HG03139 (cell line): Measurements from ENCODE around the gene PRM1.

Source experiments
- ATAC-seq: cut with Tn5 transposase; IDR thresholded peaks from one replicate; pipeline ENCODE4 v1.9.1; 2021; ENCODE audit not compliant: unreplicated experiment

PRM1 gene

DNA sequence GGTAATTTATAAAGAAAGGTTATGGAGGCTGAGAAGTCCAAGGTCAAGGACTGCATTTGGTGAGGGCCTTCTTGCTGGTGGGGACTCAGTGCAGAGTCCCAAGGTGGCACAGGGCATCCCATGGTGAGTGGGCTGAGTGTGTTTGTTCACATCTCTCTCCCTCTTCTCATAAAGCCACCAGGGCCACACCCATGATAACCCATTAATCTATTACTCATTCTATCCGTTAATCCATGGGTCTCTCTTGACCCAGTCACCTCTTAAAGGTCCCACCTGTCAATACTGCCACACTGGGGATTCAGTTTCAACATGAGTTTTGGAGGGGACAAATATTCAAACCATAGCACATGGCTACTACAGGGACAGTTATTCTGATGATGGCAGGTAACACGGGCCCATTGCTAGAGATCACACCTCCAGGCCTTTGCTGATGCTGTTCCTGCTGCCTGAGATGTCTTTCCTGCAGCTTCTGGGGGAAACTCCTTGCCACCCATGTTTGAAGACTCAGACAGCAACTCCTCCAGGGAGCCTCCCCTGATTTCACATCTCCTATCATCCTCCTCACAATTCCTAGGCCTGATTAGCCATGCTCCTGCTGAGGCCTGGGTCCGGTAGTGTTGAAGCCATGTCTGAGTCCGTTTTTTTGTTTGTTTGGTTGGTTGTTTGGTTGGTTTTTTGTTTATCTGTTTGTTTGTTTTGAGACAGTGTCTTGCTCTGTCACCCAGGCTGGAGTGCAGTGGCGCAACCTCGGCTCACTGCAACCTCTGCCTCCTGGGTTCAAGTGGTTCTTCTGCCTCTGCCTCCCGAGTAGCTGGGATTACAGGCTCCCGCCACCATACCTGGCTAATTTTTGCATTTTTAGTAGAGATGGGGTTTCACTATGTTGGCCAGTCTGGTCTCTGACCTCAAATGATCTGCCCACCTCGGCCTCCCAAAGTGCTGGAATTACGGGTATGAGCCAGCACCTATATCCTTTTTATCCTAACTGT, 41.2 kb downstream of the PRM1 start:
- ATAC-seq = no peak

DNA sequence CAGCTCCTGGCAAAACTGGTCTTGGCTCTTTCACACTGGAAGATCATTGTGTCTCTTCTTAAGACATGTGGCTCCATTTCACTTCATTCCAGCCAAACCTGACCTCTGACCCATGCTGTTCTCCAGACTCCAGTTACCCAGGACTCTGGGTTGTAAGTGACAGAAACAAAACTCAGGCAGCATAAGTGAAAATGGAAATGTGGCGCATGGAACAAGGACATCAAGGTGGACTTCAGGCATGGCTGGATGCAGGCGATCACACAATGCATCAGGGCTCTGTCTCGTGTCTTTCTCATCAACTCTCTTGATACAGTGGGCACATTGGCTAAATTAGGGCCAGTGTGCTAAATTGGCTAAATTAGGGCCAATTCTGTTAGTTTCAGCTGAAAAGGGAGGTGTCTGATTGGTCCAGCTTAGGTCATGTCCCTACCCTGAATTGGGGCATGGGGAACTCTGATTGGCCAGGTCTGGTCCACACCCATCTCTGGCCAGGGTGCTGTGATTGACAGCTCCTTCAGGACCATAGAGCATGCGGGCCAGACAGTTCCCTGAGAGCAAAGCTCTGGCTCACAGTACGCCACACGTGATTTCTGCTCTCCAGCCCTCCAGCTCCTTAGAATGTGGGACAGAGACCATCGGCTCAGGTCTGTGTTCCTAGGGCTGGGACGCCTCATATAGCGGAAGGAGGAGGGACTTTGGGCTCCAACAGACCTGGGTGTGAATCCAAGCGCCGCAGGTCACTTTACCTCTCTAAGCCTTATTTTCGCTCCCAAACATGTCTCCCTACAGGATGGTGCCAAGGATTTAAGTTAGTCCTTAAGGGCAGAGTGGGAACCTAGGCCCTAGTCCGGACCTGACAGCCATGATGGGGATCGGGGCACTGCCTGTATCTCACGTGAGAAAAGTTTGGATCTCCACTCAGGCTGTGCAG, 42.6 kb downstream of the PRM1 start:
- ATAC-seq = no peak

DNA sequence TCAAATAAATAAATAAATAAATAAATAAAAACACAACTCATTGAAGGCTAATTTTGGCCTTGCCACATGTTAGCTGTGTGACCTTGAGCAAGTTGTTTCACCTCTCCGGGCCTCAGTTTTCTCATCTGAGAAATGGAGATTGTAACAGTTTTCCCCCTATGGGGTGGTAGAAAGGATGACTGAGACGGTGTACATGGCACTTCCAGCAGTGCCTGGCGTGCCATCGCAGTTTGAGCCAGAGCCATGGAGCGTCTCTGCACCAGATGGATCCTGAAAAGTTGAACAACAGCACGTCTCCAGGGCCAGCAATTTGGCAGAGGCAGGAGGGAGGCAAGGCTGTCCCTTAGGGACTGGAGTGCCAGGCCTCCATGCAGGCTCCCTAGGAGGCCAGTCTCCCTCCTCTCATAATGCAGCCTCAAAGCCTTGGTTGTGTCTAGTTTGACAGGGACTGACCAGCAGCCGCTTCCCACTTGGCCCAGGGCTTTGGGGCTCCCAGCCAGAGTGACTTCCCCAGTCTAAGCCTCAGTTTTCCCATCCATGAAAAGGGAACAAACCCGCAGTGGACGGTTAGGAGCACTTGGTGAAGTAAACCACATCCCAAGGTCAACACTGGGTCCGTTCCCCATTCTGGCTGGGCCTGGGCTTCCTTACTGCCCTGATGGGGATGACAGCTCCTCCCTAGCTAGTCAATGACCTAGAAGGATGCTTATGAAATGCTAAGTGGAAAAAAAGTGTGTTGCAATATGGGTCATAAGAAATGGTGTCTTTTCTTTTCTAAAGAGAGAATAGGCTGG, 44.5 kb downstream of the PRM1 start:
- no peak for ATAC-seq

DNA sequence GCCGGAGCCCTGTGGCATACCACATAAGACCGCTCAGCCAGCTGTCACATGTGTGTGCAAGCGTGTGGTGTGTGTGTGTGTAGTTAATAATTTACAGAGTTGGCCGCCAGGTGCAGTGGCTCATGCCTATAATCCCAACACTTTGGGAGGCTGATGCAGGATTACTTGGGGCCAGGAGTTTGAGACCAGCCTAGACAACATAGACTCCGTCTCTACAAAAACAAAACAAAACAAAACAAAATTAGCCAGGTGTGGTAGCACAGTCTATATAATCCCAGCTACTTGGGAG, 45.5 kb downstream of the PRM1 start:
- no peak for ATAC-seq

DNA sequence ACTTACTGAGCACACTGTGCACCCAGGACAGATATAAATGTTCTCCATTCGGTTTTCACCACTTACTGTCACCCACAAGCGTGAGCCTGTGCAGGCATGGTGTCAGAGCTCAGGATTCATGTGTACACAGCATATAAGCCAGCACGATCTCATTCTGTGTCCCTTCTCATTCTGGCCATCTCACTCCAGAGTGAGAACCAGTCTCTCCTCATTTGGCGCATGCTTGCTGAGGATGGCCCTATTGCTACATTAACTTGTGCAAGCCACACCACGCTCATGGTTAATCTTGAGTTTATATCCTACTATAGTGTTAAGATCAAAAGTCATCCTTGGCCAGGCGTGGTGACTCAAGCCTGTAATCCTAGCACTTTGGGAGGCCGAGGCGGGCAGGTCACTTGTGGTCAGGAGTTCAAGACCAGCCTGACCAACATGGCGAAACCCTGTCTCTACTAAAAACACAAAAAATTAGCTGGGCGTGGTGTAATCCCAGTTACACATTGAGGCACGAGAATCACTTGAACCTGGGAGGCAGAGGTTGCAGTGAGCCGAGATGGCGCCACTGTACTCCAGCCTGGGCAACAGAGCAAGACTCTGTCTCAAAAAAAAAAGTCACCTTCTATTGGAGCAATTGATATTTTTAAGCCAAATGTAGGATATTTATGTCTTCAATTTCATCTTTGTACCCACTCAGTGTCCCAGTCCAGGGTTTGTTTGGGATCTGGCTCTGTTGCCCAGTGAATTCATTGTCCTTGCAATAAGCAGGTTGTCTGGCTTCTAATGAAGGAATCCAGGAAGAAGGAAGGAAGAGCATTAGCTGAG, 46.0 kb downstream of the PRM1 start:
- ATAC-seq = no peak

DNA sequence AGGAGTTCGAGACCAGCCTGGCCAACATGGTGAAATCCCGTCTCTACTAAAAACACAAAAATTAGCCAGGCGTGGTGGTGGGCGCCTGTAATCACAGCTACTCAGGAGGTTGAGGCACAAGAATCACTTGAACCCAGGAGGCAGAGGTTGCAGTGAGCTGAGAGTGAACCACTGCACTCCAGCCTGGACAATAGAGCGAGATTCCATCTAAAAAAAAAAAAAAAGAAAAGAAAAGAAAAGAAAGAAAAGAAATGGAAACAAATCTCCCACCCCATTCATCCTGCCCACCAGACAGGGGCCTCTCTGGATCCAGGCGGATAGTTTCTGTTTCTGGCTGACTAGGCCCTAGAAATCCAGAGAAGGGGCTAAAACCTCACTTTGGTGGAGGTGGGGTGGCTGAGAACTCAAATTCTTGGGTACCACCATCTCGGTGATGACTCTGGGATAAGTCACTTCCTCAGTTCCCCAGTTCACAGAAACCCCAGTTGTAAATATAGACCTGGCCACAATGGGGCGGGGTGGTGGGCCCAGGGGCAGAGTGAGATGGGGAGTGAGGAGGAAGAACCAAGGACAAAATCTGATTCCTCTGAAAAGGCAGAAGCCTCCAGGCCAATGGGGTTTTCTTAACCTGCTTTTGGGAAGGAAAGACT, 47.3 kb downstream of the PRM1 start:
- ATAC-seq = no peak

DNA sequence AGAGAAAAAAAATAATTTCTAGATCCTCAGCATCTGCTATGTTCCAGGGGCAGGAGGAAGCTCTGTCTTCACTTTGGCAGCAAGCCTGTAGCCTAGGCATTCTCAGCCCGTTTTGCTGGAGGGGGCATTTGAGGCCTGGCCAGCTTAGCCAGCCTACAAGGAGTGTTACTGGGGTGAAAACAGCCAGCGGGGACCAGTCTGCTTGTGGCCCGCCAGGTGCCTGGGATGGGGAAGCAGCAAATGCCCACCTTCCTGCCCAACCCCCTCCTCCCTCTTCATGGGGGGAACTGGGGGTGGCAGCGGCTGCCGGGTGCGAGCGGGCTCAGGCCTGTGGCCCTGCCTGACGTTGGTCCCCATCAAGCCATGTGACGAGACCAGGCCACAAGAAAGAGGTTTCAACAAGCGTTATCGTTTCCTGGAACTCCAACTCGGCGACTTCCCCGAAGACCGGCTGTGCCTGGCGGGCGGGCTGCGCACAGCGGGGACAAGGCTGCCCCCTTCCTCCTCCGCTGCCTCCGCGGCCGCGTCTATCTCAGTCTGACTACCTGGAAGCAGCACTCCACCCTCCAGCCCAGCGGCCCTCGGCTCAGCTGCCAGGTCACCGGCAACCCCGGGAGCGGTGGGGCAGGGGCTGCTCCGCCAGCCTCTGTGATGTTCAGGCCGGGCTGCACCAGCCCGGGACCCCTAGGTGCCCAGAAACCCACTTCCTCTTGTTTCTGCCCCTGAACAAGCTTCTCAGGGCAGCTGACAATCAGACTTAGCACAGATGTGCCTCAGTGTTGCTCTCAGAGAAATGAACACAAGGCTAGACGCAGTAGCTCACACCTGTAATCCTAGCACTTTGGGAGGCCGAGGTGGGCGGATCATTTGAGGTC, 48.0 kb downstream of the PRM1 start:
- ATAC-seq = peak; percentile 39

DNA sequence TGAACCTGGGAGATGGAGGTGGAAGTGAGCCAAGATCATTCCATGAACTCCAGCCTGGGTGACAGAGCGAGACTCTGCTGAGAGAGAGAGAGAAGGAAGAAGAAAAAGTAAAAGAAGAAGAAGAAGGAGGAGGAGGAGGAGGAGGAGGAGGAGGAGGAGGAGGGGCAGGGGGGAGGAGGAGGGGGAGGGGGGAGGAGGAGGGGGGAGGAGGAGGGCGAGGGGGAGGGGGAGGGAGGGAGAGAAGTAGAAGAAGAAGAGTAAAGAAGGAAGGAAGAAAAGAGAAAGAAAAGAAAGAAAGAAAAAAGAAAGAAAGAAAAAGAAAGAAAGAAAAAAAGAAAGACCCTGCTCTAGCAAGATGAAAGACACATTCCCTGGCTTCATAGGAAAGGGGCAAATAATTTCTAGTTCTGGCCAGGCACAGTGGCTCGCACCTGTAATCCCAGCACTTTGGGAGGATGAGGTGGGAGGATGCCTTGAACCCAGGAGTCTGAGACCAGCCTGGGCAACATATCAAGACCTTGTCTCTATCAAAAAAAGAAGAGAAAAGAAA, 48.8 kb downstream of the PRM1 start:
- no peak for ATAC-seq

DNA sequence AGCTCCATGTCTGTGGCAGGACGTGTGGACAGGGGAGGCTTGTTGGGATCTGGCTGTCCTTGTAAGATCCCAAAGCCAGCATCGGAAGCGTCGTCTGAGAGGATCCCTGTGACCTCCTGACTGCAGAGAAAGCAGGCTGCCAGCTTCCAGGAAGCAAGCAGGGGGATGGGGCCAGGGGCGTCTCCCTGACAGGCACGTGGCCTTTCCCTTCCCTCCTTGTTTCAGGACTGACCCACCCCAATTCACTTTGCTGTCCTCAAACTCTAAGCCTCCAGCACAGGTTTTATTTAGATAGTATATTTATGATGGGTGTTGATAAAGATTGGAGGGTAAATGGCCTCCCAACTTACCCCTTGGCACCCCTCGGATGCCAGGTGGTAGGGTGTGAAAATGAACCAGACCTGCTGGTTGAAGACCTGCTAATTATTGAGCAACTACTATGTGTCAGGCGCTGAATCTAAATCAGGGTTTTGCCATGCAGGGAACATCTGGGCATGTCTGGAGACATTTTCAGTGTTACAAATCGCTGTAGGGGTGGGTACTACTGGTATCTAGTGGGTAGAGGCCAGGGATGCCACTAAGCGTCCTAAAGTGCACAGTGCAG, 49.7 kb downstream of the PRM1 start:
- no peak for ATAC-seq
